H1 (cell line): ENCODE measurements around the gene PEPD. TPM values are rescaled to one million over a fixed set of nuclear protein-coding genes. Genes with fewer than 3 reads are reported as not detected.

Source experiments
- CTCF ChIA-PET: fragments of 300-600 bp; sonication (Branson Sonifier 250); formaldehyde crosslinking; loops from one replicate; lab custom pipeline; 2021; ENCODE audit not compliant: partially characterized antibody; lab: Charles Lee
- POLR2A ChIA-PET: fragments of 300-600 bp; sonication (Branson Sonifier 250); formaldehyde crosslinking; loops from one replicate; lab custom pipeline; 2021; ENCODE audit warnings: inconsistent platforms; ENCODE audit not compliant: partially characterized antibody; lab: Charles Lee
- DNase-seq, 2 experiments: peaks; one replicate each; pipeline versions ENCODE4 v3.0.0 to v3.0.0-alpha.2; 2010 to 2022; ENCODE audit warnings: low spot score in 2 of 2, low read depth in 1 of 2, mixed read lengths in 1 of 2
- FAIRE-seq: peaks from 2 replicates; lab custom pipeline; 2011; peaks lifted over from hg19 to GRCh38; lab: Jason Lieb, UNC
- H2AFZ ChIP-seq: 2 replicates; pipeline ENCODE4 v1.8.1; 2012; ENCODE audit warnings: low read length, inconsistent platforms
- H2AK5ac ChIP-seq: 2 replicates; pipeline ENCODE4 v1.6.1; 2013; ENCODE audit warnings: low read depth, low read length
- H2BK120ac ChIP-seq: replicated peaks from 2 replicates; pipeline ENCODE3; 2013; ENCODE audit warnings: low read depth, low read length, inconsistent platforms
- H2BK12ac ChIP-seq: 2 replicates; pipeline ENCODE4 v1.6.1; 2013; ENCODE audit warnings: low read depth, low read length
- H2BK15ac ChIP-seq: 2 replicates; pipeline ENCODE4 v1.6.1; 2013; ENCODE audit warnings: low read length
- H2BK20ac ChIP-seq: 2 replicates; pipeline ENCODE4 v1.6.1; 2013; ENCODE audit warnings: low read length
- H2BK5ac ChIP-seq: 2 replicates; pipeline ENCODE4 v1.6.1; 2013; ENCODE audit warnings: low read depth, low read length
- H3K14ac ChIP-seq: 2 replicates; pipeline ENCODE4 v1.6.1; 2013; ENCODE audit warnings: inconsistent platforms; ENCODE audit not compliant: insufficient read length
- H3K18ac ChIP-seq: 2 replicates; pipeline ENCODE4 v1.6.1; 2013; ENCODE audit warnings: low read length; ENCODE audit errors: extremely low read depth
- H3K23ac ChIP-seq: 2 replicates; pipeline ENCODE4 v1.6.1; 2013; ENCODE audit warnings: inconsistent platforms; ENCODE audit not compliant: insufficient read length
- H3K23me2 ChIP-seq: 2 replicates; pipeline ENCODE4 v1.6.1; 2013; ENCODE audit warnings: low read depth, low read length
- H3K27ac ChIP-seq: 2 replicates; pipeline ENCODE4 v1.6.1; 2011; ENCODE audit warnings: low read depth, low read length, inconsistent platforms
- H3K27me3 ChIP-seq, 4 experiments: replicated peaks in 1 of 4; 1 replicate in 1 of 4; 2 replicates in 3 of 4; pipeline versions ENCODE4 v1.6.1 to v1.8.1; 2011 to 2013; ENCODE audit warnings: low read length in 3 of 4, mild to moderate bottlenecking in 3 of 4, inconsistent platforms in 2 of 4, mixed read lengths in 2 of 4, moderate library complexity in 1 of 4; ENCODE audit not compliant: control insufficient read depth in 3 of 4, insufficient read depth in 3 of 4; ENCODE audit errors: extremely low read depth in 1 of 4
- H3K36me3 ChIP-seq, 4 experiments: 2 replicates each; pipeline versions ENCODE4 v1.6.1 to v1.8.1; 2011 to 2013; ENCODE audit warnings: mild to moderate bottlenecking in 4 of 4, low read length in 3 of 4, moderate library complexity in 2 of 4, control low read depth in 1 of 4, inconsistent platforms in 1 of 4; ENCODE audit not compliant: insufficient read depth in 4 of 4, control insufficient read depth in 2 of 4
- H3K4ac ChIP-seq: replicated peaks from 2 replicates; pipeline ENCODE3; 2013; ENCODE audit warnings: low read length, low read depth, mixed read lengths, inconsistent platforms; ENCODE audit not compliant: insufficient read length
- H3K4me1 ChIP-seq, 4 experiments: replicated peaks in 1 of 4; 1 replicate in 1 of 4; 2 replicates in 3 of 4; pipeline versions ENCODE4 v1.6.1 to v1.8.1; 2011 to 2013; ENCODE audit warnings: low read length in 3 of 4, inconsistent platforms in 2 of 4, mixed read lengths in 1 of 4; ENCODE audit not compliant: insufficient read depth in 4 of 4, control insufficient read depth in 3 of 4
- H3K4me2 ChIP-seq, 2 experiments: 2 replicates each; pipeline versions ENCODE4 v1.6.1 to v1.8.1; 2011 to 2013; ENCODE audit warnings: low read depth in 2 of 2, low read length in 2 of 2, control low read depth in 1 of 2, inconsistent platforms in 1 of 2, mild to moderate bottlenecking in 1 of 2; ENCODE audit not compliant: insufficient read depth in 1 of 2
- H3K4me3 ChIP-seq, 4 experiments: fragments of 200-600, 300-600 bp in 1 of 4; sonication (generic), shearing (Covaris generic), sonication (Bioruptor Twin) in 1 of 4; 2 replicates each; pipeline versions ENCODE4 v1.5.1 to v1.8.1; 2011 to 2016; ENCODE audit warnings: low read length in 4 of 4, low read depth in 3 of 4, control low read depth in 2 of 4, inconsistent platforms in 2 of 4, mild to moderate bottlenecking in 2 of 4, mixed read lengths in 1 of 4, moderate library complexity in 1 of 4; ENCODE audit not compliant: insufficient read depth in 2 of 4; ENCODE audit errors: extremely low read depth in 1 of 4
- H3K56ac ChIP-seq: replicated peaks from 2 replicates; pipeline ENCODE3; 2013; ENCODE audit warnings: low read depth, mild to moderate bottlenecking, mixed read lengths, low read length, inconsistent platforms; ENCODE audit not compliant: insufficient read length
- H3K79me1 ChIP-seq: 2 replicates; pipeline ENCODE4 v1.6.1; 2013; ENCODE audit warnings: low read depth, low read length, control low read depth
- H3K79me2 ChIP-seq, 2 experiments: 2 replicates each; pipeline versions ENCODE4 v1.6.1 to v1.8.1; 2012 to 2013; ENCODE audit warnings: low read length in 2 of 2, mild to moderate bottlenecking in 2 of 2, inconsistent platforms in 1 of 2; ENCODE audit not compliant: insufficient read depth in 2 of 2, control insufficient read depth in 1 of 2
- H3K9ac ChIP-seq, 4 experiments: replicated peaks in 1 of 4; 1 replicate in 1 of 4; 2 replicates in 3 of 4; pipeline versions ENCODE4 v1.6.1 to v1.8.1; 2011 to 2013; ENCODE audit warnings: low read depth in 3 of 4, low read length in 3 of 4, control low read depth in 2 of 4, mild to moderate bottlenecking in 2 of 4, moderate library complexity in 2 of 4, inconsistent platforms in 1 of 4; ENCODE audit errors: extremely low read depth in 1 of 4
- H3K9me3 ChIP-seq, 2 experiments: 2 replicates each; pipeline versions ENCODE4 v1.6.1 to v1.8.1; 2012 to 2013; ENCODE audit warnings: mild to moderate bottlenecking in 2 of 2, moderate library complexity in 2 of 2, control low read depth in 1 of 2, inconsistent platforms in 1 of 2, low read depth in 1 of 2, low read length in 1 of 2, mixed read lengths in 1 of 2; ENCODE audit not compliant: insufficient read depth in 2 of 2
- H4K20me1 ChIP-seq, 2 experiments: replicated peaks in 1 of 2; 2 replicates each; pipeline versions ENCODE3 to v1.8.1; 2011 to 2013; ENCODE audit warnings: inconsistent platforms in 2 of 2, low read length in 2 of 2, mild to moderate bottlenecking in 1 of 2; ENCODE audit not compliant: insufficient read depth in 2 of 2, control insufficient read depth in 1 of 2
- H4K5ac ChIP-seq: 2 replicates; pipeline ENCODE4 v1.6.1; 2013; ENCODE audit warnings: low read length, low read depth, mixed read lengths, inconsistent platforms; ENCODE audit not compliant: insufficient read length
- H4K8ac ChIP-seq: 2 replicates; pipeline ENCODE4 v1.8.0; 2013; ENCODE audit warnings: mild to moderate bottlenecking, moderate library complexity, low read length, inconsistent platforms; ENCODE audit not compliant: insufficient read depth; ENCODE audit errors: extremely low read depth
- H4K91ac ChIP-seq: replicated peaks from 2 replicates; pipeline ENCODE3; 2013; ENCODE audit warnings: low read length, mixed read lengths, inconsistent platforms; ENCODE audit not compliant: insufficient read length
- WGBS, 2 experiments: shearing (Covaris generic) in 1 of 2; methylation state at CpG; one replicate each; pipeline versions ENCODE4 v1.1.6 to v1.1.7; 2013 to 2015; ENCODE audit warnings: low lambda C conversion rate in 2 of 2, mixed read lengths in 2 of 2, inconsistent platforms in 1 of 2, low coverage in 1 of 2, missing lambda C conversion rate in 1 of 2; ENCODE audit not compliant: insufficient replicate concordance in 2 of 2, insufficient coverage in 1 of 2, insufficient read length in 1 of 2; ENCODE audit errors: extremely low coverage in 1 of 2, missing lambda C conversion rate in 1 of 2; 5-methylcytosine and 5-hydroxymethylcytosine counted together
- polyA plus RNA-seq, 7 experiments: library from polyadenylated mRNA; depleted of rRNA in 3 of 7; stranded (reverse) in 5 of 7; unstranded in 2 of 7; fragments of >200 nt in 5 of 7; fragments of 200-250 nt in 2 of 7; gene quantifications; 1 replicate in 5 of 7; 2 replicates in 1 of 7; 4 replicates in 1 of 7; pipeline versions ENCODE4 v1.2.1 to v1.2.3, GENCODE V29; 2011 to 2013; ENCODE audit warnings: missing spikeins in 2 of 7, mixed read lengths in 2 of 7
- total RNA-seq: library from RNA; stranded (reverse); fragmentation: NEBNext Ultra II Directional; extraction: Animal tissue kit (Norgen Biotek cat#: 25700); gene quantifications from 2 replicates; pipeline ENCODE4 v1.2.1, GENCODE V29; 2021

The PEPD gene
- total and polyA plus RNA-seq, 2 of the 8 experiments (the other 6 are each of a cell fraction or from before 2014, with no cell fraction given) = 84.1 to 178 TPM

- no peak for DNase-seq
- no peaks in the 10 kb centered on the region for H3K79me1 ChIP-seq
- H3K4me1 ChIP-seq = peaks cover 0 to 12% (median 4%) of the 10 kb centered on the region in 4 experiments; a peak in 3 of 7 replicates
- H2BK5ac ChIP-seq = no peak overlapping the region
- H2BK12ac ChIP-seq = no peak overlapping the region
- H3K14ac ChIP-seq = no peak overlapping the region
- H2BK20ac ChIP-seq = no peak overlapping the region
- peak overlapping the region; percentile 87 for H3K56ac ChIP-seq
- no peak overlapping the region for H4K91ac ChIP-seq
- H3K9ac ChIP-seq = no peak overlapping the region
- ChIA-PET POLR2A (no interaction called here), CTCF (interaction anchor here (1.2 to 1.3 kb wide), 3 partner anchors 8 to 348 kb away, joined by 3 to 5 read pairs (median 3); no protein-coding TSS in a partner anchor)
- H2AK5ac ChIP-seq = no peak overlapping the region
- H3K23me2 ChIP-seq = peaks cover 9% of the 10 kb centered on the region; the same call in 1 of the 2 replicates
- WGBS, 2 experiments = 91 to 100% methylated on average over 2 to 3 of the region's 3 CpGs
- FAIRE-seq = no peak
- H2BK120ac ChIP-seq = no peak overlapping the region
- no peak overlapping the region for H3K4me3 ChIP-seq
- H3K4me2 ChIP-seq = no peak overlapping the region
- H4K8ac ChIP-seq = no peak overlapping the region
- H3K27me3 ChIP-seq = no peaks in the 10 kb centered on the region
- H3K79me2 ChIP-seq = no peaks in the 10 kb centered on the region
- no peak overlapping the region for H3K23ac ChIP-seq
- H3K36me3 ChIP-seq = no peaks in the 10 kb centered on the region
- no peak overlapping the region for H3K4ac ChIP-seq
- H3K27ac ChIP-seq = no peak overlapping the region
- H4K5ac ChIP-seq = no peak overlapping the region
- peaks cover under 1 to 22% of the 10 kb centered on the region in 2 experiments for H4K20me1 ChIP-seq
- no peak overlapping the region for H2AFZ ChIP-seq
- H3K9me3 ChIP-seq = no peaks in the 10 kb centered on the region
- H2BK15ac ChIP-seq = no peak overlapping the region
- no peak overlapping the region for H3K18ac ChIP-seq
Observed at GRCh38 chr19:33422369-33423180, 99.0 kb downstream of the PEPD start.
